Endothelial cell of umbilical vein (primary cell): ENCODE results near the gene KDM4E.

Experiments
- CTCF ChIP-seq, 2 donors: IDR thresholded peaks; 1 replicate in 1 of 2; 2 replicates in 1 of 2; pipeline ENCODE4 v1.5.1; 2011; ENCODE audit warnings: low read length in 2 of 2, mild to moderate bottlenecking in 2 of 2, moderate library complexity in 2 of 2, control low read depth in 1 of 2, inconsistent platforms in 1 of 2, low read depth in 1 of 2; ENCODE audit not compliant: insufficient read depth in 1 of 2; ENCODE audit errors: extremely low read depth in 1 of 2
- EZH2 ChIP-seq: IDR thresholded peaks from 2 replicates; pipeline ENCODE4 v1.6.1; 2012; ENCODE audit warnings: borderline replicate concordance, low read depth, mild to moderate bottlenecking, moderate library complexity, low read length, inconsistent platforms; ENCODE audit not compliant: severe bottlenecking
- JUN ChIP-seq: IDR thresholded peaks from 2 replicates; pipeline ENCODE4 v1.6.1; 2011; ENCODE audit warnings: borderline replicate concordance, low read depth; ENCODE audit not compliant: insufficient read length, insufficient read depth
- POLR2AphosphoS5 ChIP-seq: IDR thresholded peaks from 2 replicates; pipeline ENCODE4 v1.6.1; 2012; ENCODE audit warnings: low read depth, mild to moderate bottlenecking, control low read depth, low read length, moderate library complexity; ENCODE audit not compliant: insufficient read depth

GRCh38 chr11:95067039-95067840 lies 42.2 kb downstream of the KDM4E start:
- TF ChIP-seq CTCF (IDR thresholded peaks at IDR 0.05; ENCODE audit: extremely low read depth in 1 of 2, insufficient read depth in 1 of 2, low read depth in 1 of 2, low read length in 2 of 2) (peak; percentile 48 to 77), POLR2AphosphoS5 (peak; percentile 58), EZH2 (no peak), JUN (no peak)
